ENCODE results near the gene SCAP. TPM values are rescaled to one million over a fixed set of nuclear protein-coding genes. Genes with fewer than 3 reads are reported as not detected.

The SCAP gene
- total and polyA plus RNA-seq, 9 donors, result 52.4 to 192 (median 80.9) TPM

GRCh38 chr3:47422743-47423142 is 53.0 kb downstream of the SCAP start:
- H3K27ac ChIP-seq, result no peak overlapping the region
- H3K27me3 ChIP-seq, result no peaks in the 10 kb centered on the region
- H3K36me3 ChIP-seq, result no peaks in the 10 kb centered on the region
- no peak overlapping the region for H3K4me3 ChIP-seq
- TF ChIP-seq POLR2A (IDR thresholded peaks at IDR 0.05) (no peak), EP300 (IDR thresholded peaks at IDR 0.05) (no peak)
- TF ChIP-seq, protein P1, sequence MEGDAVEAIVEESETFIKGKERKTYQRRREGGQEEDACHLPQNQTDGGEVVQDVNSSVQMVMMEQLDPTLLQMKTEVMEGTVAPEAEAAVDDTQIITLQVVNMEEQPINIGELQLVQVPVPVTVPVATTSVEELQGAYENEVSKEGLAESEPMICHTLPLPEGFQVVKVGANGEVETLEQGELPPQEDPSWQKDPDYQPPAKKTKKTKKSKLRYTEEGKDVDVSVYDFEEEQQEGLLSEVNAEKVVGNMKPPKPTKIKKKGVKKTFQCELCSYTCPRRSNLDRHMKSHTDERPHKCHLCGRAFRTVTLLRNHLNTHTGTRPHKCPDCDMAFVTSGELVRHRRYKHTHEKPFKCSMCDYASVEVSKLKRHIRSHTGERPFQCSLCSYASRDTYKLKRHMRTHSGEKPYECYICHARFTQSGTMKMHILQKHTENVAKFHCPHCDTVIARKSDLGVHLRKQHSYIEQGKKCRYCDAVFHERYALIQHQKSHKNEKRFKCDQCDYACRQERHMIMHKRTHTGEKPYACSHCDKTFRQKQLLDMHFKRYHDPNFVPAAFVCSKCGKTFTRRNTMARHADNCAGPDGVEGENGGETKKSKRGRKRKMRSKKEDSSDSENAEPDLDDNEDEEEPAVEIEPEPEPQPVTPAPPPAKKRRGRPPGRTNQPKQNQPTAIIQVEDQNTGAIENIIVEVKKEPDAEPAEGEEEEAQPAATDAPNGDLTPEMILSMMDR (IDR thresholded peaks at IDR 0.05), result no peak
- peaks cover 11% of the 10 kb centered on the region for H3K4me1 ChIP-seq (ENCODE audit: insufficient read depth)
- no peak for DNase-seq
- intact Hi-C loops (cut with DNase I), result loop anchor here (5.0 to 10.0 kb wide), 3 partner anchors 52 to 365 kb away; partner anchors contain the start of gene SCAP (in 3 of the 4)
- WGBS, 3 donors, result 86 to 91% (median 89%) methylated on average over 9 of the region's 9 CpGs
- H3K9me3 ChIP-seq, result no peaks in the 10 kb centered on the region

DNA sequence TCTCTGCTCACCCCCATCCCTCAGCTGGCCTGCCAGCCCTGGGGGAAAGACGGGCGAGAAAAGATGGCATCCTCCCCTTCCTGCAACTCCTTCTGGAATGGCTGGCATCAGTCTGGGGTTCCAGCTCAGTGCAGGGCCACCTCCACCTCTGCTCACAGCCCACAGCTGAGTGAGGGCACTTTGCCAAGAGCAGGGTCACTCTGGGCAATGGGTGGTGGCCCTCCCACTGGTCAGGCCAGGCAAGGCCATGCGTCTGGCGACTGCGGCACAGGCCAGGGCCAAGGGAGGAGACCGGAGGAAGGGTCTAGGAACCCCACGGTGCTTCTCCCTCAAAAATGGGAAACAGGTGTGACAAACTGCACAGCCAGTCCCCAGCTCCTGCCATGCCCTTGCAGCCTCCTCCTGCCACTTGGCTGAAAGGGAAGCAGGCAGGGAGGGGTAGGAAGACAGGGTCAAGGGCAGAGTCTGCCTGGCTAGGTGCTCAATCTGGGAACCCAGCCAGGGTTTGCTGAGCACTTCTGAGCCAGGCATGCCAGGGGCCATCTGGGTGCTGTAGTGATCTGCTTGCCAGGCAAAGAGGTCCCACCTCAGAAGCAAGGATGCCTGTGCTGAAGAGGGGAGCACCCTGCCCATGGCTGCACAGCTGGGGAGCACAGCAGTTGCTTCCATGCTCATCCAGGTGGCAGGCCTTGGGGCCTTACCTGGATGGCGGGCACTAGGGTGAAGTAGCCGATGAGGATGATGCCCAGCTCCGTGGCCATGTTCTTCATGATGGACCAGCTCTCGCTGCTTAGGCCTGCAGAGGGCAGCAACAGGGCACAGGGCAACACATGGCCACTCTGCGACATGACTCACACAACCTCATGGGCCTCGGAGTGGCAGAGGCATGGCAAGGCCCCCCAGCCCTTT is 53.7 kb downstream of the SCAP start:
- no peaks in the 10 kb centered on the region for H3K27me3 ChIP-seq
- H3K27ac ChIP-seq, result peak overlapping the region in 1 of 2 donors; percentile 63
- 67 to 72% (median 70%) methylated on average over 13 of the region's 13 CpGs for WGBS, 3 donors
- TF ChIP-seq, protein P1 (IDR thresholded peaks at IDR 0.05), result no peak
- TF ChIP-seq EP300 (IDR thresholded peaks at IDR 0.05) (no peak), POLR2A (IDR thresholded peaks at IDR 0.05) (no peak)
- H3K4me1 ChIP-seq (ENCODE audit: insufficient read depth), result peaks cover 11% of the 10 kb centered on the region
- H3K36me3 ChIP-seq, result no peaks in the 10 kb centered on the region
- H3K9me3 ChIP-seq, result no peaks in the 10 kb centered on the region
- DNase-seq, result peak in 4 of 5 donors; percentile 26 to 56 (median 44)
- intact Hi-C loops (cut with DNase I), result loop anchor here (2.0 to 10.0 kb wide), 4 partner anchors 53 to 365 kb away; partner anchors contain the start of gene SCAP (in 4 of the 4)
- H3K4me3 ChIP-seq, result no peak overlapping the region

DNA sequence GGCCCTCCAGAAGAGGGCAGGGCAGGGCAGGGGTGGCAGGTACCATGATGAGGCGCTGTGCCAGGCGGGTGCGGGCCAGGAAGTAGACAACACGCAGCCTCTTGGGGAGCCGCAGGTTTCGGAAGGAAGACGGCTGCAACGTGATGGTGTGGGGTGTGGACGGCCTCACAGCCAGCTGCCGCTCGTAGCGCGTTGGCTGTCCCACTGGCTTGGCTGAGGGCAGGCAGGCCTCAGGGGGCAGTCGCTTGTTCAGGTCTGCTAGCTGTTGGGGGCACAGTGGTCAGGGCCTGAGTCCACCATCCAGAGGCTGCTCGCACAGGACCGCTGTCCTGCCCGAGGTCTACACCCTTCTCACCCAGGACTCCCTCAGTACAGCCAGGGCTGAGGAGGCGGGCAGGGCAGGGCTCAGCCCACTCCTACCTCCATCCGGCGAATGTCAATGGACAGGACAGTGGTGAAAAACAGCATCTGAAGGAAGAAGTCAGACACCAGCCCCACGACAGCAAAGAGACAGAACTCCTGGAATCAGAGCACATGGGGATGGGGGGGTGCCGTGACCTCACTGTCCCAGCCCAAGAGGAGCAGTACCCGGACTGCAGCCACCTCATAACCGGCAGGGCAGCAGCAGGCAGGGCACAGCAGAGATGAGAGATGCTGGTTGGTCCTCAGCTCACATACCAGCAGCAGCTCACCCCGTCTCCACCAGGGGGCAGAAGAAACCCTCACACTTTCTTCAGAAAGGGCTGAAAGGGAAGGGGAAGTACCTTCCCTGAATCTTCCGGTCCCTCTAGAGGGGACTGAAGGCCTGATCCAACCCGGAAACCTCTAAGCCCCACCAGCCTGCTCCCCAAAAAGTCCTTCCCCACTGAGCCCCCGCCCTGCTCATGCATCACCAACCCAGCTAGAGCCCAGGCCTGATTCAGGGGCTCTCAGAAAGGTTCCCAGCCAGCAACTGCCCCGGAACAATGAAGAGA is 54.9 kb downstream of the SCAP start:
- WGBS, 3 donors, result 64 to 67% (median 65%) methylated on average over 27 to 29 of the region's 29 CpGs
- Histone ChIP-seq H3K36me3 (no peaks in the 10 kb centered on the region), H3K27ac (peak overlapping the region in 1 of 2 donors; percentile 63), H3K4me3 (no peak overlapping the region), H3K9me3 (no peaks in the 10 kb centered on the region), H3K4me1 (ENCODE audit: insufficient read depth) (peaks cover 11% of the 10 kb centered on the region), H3K27me3 (no peaks in the 10 kb centered on the region)
- no peak for TF ChIP-seq EP300 (IDR thresholded peaks at IDR 0.05)
- peak; percentile 8 for TF ChIP-seq POLR2A (IDR thresholded peaks at IDR 0.05)
- TF ChIP-seq, protein P1 (IDR thresholded peaks at IDR 0.05), result peak; percentile 71 to 92 (median 91)
- DNase-seq, result peak; percentile 77 to 92 (median 89)
- intact Hi-C loops (cut with DNase I), result loop anchor here (2.0 to 10.0 kb wide), 4 partner anchors 54 to 367 kb away; partner anchors contain the start of gene SCAP (in 4 of the 4)

GRCh38 chr3:47420044-47420430 is 55.7 kb downstream of the SCAP start:
- Histone ChIP-seq H3K4me3 (no peak overlapping the region), H3K27me3 (no peaks in the 10 kb centered on the region), H3K36me3 (no peaks in the 10 kb centered on the region), H3K9me3 (no peaks in the 10 kb centered on the region), H3K4me1 (ENCODE audit: insufficient read depth) (peaks cover 11% of the 10 kb centered on the region), H3K27ac (no peak overlapping the region)
- TF ChIP-seq POLR2A (IDR thresholded peaks at IDR 0.05) (no peak), EP300 (IDR thresholded peaks at IDR 0.05) (no peak)
- TF ChIP-seq, protein P1 (IDR thresholded peaks at IDR 0.05), result no peak
- 84 to 89% (median 87%) methylated on average over 3 to 5 of the region's 5 CpGs for WGBS, 3 donors
- DNase-seq, result no peak
- intact Hi-C loops (cut with DNase I), result loop anchor here (2.0 to 10.0 kb wide), 4 partner anchors 55 to 367 kb away; partner anchors contain the start of gene SCAP (in 4 of the 4)

Measured in ovary (tissue), 9 donors.